SK-N-SH treated with all-trans-retinoic acid at 6 μM for 48 hours (cell line): ENCODE measurements around the gene FNDC3B.

Source experiments
- ARNTL ChIP-seq: fragments of 450-650 bp; formaldehyde crosslinking; IDR thresholded peaks from 2 replicates; pipeline ENCODE4 v1.5.0; 2020; ENCODE audit warnings: low read depth, mild to moderate bottlenecking, moderate library complexity, borderline replicate concordance
- CSRNP3 ChIP-seq: fragments of 250-450 bp; sonication (Bioruptor Pico); IDR thresholded peaks from 2 replicates; pipeline ENCODE4 v1.5.1; 2021; ENCODE audit warnings: mild to moderate bottlenecking, moderate library complexity
- PATZ1 ChIP-seq: fragments of 250-450 bp; sonication (Bioruptor Pico); IDR thresholded peaks from 2 replicates; pipeline ENCODE4 v1.8.0; 2020; ENCODE audit warnings: mild to moderate bottlenecking, moderate library complexity, borderline replicate concordance
- TOX ChIP-seq: fragments of 250-450 bp; sonication (Bioruptor Pico); IDR thresholded peaks from 2 replicates; pipeline ENCODE4 v1.8.0; 2021; ENCODE audit warnings: mild to moderate bottlenecking, moderate library complexity, borderline replicate concordance
- ZNF565 ChIP-seq: fragments of 450-650 bp; formaldehyde crosslinking; conservative IDR thresholded peaks from 2 replicates; pipeline ENCODE4 v1.5.0; 2020; ENCODE audit warnings: low read depth, mild to moderate bottlenecking, moderate library complexity
- ZNF70 ChIP-seq: fragments of 450-650 bp; formaldehyde crosslinking; IDR thresholded peaks from 2 replicates; pipeline ENCODE4 v1.5.0; 2020; ENCODE audit warnings: mild to moderate bottlenecking, moderate library complexity
- ZNF8 ChIP-seq: fragments of 450-650 bp; formaldehyde crosslinking; IDR thresholded peaks from 2 replicates; pipeline ENCODE4 v1.5.0; 2020; ENCODE audit warnings: mild to moderate bottlenecking, moderate library complexity

- TF ChIP-seq CSRNP3 (CRISPR knock-in tag) (no peak), ZNF565 (no peak), TOX (no peak), ZNF70 (CRISPR knock-in tag) (no peak), PATZ1 (CRISPR knock-in tag) (no peak), ZNF8 (CRISPR knock-in tag) (no peak), ARNTL (CRISPR knock-in tag) (no peak)
Observed at GRCh38 chr3:172161133-172161789, 121.9 kb downstream of the FNDC3B start.
